COLO829 (cell line): ENCODE results near the gene STXBP1.

Experiments
- DNase-seq: peaks from one replicate; pipeline ENCODE4 v3.0.0; 2012; ENCODE audit warnings: low spot score

Gene STXBP1

GRCh38 chr9:127693697-127694096 is 81.6 kb downstream of the STXBP1 start:
- DNase-seq = no peak

GRCh38 chr9:127694890-127695720 is 83.0 kb downstream of the STXBP1 start:
- DNase-seq = no peak

GRCh38 chr9:127697575-127697974 is 85.5 kb downstream of the STXBP1 start:
- DNase-seq = no peak

GRCh38 chr9:127698386-127698785 is 86.3 kb downstream of the STXBP1 start:
- DNase-seq = no peak

GRCh38 chr9:127698985-127699670 is 87.1 kb downstream of the STXBP1 start:
- peak; percentile 94 for DNase-seq

- no peak for DNase-seq
Measured at GRCh38 chr9:127700140-127700539, 88.1 kb downstream of the STXBP1 start.

GRCh38 chr9:127700594-127701255 is 88.6 kb downstream of the STXBP1 start:
- no peak for DNase-seq

- DNase-seq = no peak
Measured at GRCh38 chr9:127703289-127703946, 91.3 kb downstream of the STXBP1 start.

GRCh38 chr9:127705577-127706379 is 93.7 kb downstream of the STXBP1 start:
- DNase-seq = no peak

GRCh38 chr9:127706836-127707241 is 94.8 kb downstream of the STXBP1 start, which contains the start of gene CFAP157:
Gene CFAP157 (plus strand): TSS chr9:127706988. CDS start chr9:127707032, 44 bp downstream.
- no peak for DNase-seq

- DNase-seq = no peak
Measured at GRCh38 chr9:127707766-127708165, 95.7 kb downstream of the STXBP1 start.

GRCh38 chr9:127708952-127709587 is 97.0 kb downstream of the STXBP1 start:
- no peak for DNase-seq

GRCh38 chr9:127710204-127710783 is 98.2 kb downstream of the STXBP1 start:
- no peak for DNase-seq

GRCh38 chr9:127711226-127711701 is 99.2 kb downstream of the STXBP1 start:
- DNase-seq = no peak

- no peak for DNase-seq
Measured at GRCh38 chr9:127711831-127712274, 99.8 kb downstream of the STXBP1 start.

GRCh38 chr9:127712371-127712770 is 100.3 kb downstream of the STXBP1 start:
- no peak for DNase-seq

- DNase-seq = no peak
Measured at GRCh38 chr9:127712867-127713266, 100.8 kb downstream of the STXBP1 start.

- no peak for DNase-seq
Measured at GRCh38 chr9:127714020-127714750, 102.1 kb downstream of the STXBP1 start.

GRCh38 chr9:127714951-127715469 is 102.9 kb downstream of the STXBP1 start:
- DNase-seq = no peak
